CMK (cell line): ENCODE results near the gene KATNBL1.

Experiments
- DNase-seq: peaks from one replicate; pipeline ENCODE4 v3.0.0-alpha.2; 2010; ENCODE audit warnings: low read depth

KATNBL1 gene, protein sequence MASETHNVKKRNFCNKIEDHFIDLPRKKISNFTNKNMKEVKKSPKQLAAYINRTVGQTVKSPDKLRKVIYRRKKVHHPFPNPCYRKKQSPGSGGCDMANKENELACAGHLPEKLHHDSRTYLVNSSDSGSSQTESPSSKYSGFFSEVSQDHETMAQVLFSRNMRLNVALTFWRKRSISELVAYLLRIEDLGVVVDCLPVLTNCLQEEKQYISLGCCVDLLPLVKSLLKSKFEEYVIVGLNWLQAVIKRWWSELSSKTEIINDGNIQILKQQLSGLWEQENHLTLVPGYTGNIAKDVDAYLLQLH

DNA sequence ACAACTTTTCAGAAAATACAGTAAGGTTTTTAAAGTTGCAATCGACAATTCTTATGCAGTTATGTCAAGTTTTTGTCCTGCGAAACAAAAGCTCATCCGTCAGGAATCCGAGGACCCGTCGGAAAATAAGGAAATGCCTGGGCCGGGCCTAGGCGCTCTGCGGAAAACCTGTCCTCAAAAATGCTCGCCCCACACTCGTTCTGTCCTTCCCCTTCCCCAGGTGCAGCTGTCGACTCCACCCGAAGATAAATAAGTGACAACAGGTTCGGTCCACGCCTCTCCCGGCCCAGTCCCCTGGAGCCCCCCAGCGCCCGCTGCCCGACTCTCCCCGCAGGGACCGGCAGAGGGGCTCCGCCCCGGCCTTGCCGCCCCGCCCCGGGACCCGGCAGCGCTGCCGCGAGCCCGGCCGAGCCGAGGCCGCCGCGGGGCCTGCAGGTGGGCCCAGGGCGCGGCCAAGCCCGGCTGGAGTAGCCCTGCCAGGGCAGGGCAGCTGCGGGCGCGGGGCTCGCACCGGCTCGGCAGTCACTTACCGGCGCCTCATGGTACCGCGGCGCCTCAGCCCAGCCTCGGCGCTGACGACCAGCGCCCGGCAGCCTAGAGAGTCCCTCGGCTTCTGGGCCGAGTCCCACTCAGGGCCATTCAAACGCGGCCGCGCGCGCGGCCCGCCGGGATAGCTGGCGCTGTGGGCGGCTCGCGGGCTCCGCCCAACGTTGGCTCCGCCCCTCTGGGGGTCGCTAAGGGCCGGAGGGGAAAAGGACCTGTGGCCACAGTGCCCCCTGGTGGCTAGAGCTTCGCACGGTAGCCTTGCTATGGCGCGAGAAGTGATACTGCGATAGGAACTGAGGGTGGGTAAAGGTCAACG lies at the start of gene KATNBL1:
Gene KATNBL1 (minus strand): TSS at position 676 of the 862 bp plus-strand sequence. CDS start 46,420 bp downstream, outside the sequence.
- peak; percentile 81 for DNase-seq

DNA sequence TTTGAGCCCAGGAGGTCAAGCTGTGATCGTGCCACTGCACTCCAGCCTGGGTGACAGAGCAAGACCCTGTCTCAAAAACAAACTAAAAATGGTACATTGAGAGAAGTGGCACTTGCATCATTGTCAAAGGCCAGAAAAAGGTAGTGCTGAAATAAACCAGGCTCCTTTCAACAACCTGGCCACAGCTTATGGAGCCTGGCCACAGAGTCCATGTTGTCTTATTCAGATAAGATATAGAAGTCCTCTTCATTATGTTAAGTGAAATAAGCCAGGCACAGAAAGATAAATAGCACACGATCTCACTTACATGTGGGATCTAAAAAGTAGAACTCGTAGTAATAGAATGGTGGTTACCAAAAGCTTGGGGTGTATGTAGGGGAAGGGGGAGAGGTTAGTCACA lies 49.7 kb upstream of the KATNBL1 start:
- no peak for DNase-seq

DNA sequence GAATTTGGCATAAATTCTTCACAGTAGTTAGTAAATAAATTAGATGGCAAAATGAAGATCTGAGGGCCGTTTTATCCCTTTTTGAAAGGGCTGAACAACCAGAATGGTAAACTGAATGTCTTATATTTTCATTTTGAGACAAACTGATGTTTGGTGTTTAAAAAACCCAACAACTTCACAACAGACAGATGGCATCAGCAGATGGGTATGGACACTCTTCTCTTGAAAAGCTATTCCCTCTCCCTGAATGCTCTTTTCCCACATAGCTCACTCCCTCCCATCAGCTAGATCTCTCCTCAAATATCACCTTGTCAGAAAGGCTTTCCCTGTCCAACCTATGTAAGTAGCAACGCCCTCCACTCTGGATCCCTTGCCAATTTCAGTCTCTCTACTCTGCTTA lies 48.3 kb upstream of the KATNBL1 start:
- DNase-seq: no peak

DNA sequence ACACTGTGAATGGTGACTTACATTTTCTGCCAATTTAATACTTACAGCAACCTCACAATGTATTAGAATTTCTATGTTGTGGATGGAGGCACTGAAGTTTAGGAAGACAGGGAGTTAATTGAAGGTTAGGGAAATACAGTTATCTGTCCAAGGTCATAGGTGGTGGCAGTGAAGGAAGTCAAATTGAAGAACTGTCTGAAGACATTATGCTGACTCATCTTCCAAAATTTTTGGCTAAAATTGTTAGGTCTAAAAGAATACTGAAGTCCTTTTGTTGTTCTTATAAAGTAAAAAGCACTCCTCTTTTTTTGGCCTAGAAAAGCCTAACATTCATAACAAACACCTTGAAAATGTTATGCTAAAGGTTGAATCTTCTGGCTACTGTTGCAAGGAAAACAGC lies 42.6 kb upstream of the KATNBL1 start:
- no peak for DNase-seq

DNA sequence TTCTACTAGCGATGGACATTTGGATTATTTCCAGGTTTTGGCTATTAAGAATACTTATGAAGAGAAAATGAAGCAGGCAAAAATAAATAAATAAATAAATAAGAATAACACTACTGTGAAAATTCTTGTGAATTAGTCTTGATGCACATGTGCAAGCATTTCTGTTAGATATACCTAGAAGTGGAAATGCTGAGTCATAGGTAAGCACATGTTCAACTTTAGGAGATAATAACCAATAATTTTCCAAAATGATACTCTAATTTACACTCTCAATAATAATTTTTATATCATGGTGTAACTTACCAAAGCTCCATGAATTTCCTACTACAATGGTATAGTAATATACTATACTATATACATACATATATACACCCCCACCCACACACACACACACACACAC lies 38.3 kb upstream of the KATNBL1 start:
- DNase-seq: no peak

DNA sequence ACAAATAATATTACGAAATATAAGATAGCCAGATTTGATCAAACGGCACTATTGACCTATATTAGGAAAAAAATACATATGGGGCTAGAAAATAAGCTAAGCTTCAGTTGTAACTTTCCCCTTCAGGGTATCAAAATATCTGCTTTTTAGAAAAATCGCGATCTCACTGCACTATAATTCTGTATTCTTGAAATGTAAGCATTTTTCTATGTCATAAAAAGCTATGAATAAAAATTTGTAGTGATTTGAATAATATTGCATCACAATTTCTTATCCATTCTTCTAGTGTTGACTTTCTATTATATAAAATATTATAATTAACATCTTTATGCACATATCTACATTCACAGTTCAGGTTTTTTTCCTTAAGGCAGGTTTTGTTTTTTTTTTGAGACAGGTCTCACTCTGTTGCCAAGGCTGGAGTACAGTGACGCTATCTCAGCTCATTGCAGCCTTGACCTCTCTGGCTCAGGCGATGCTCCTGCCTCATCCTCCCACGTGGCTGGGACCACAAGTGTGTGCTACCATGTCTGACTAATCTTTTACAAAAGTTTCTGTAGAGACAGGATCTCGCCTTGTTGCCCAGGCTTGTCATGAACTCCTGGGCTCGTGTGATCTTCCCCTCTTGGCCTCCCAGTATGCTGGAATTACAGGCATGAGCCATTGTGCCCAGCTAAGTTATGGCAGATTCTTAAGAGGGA lies 36.5 kb upstream of the KATNBL1 start:
- no peak for DNase-seq

DNA sequence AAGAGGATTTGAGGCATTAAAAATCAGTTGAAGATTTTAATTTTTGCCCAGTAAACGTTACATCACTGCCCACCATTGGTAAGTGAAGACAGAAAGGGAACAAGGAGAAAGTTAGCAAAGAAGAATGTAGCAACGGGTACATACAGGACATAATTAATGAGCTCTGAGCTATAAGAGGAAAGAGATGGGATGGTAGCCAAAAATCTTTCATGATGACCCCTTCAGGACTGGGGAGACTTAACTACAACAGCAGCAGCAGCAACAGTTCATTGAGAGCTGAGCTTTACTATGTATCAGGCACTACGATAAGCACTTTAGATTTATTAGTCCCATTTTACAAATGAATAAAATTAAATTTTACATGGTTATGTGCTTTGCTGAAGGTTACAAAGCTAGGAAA lies 33.3 kb upstream of the KATNBL1 start:
- DNase-seq: no peak

DNA sequence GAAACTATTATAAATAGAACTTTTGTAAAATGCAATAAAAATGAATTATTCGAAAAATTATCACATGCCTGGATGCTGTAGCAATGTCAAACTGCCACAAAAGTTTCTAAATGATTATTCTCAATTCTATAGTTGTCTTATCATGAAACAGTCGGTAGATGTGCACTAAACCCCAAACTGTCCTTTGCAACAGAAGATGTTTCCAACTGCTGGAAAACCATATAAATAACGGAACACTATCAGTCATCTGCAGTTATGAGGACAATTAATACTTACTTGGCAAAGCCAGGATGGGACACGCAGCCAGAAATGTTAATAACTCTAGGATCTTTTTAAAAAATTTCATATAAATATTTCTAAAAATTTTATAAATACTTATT lies 32.4 kb upstream of the KATNBL1 start:
- no peak for DNase-seq

DNA sequence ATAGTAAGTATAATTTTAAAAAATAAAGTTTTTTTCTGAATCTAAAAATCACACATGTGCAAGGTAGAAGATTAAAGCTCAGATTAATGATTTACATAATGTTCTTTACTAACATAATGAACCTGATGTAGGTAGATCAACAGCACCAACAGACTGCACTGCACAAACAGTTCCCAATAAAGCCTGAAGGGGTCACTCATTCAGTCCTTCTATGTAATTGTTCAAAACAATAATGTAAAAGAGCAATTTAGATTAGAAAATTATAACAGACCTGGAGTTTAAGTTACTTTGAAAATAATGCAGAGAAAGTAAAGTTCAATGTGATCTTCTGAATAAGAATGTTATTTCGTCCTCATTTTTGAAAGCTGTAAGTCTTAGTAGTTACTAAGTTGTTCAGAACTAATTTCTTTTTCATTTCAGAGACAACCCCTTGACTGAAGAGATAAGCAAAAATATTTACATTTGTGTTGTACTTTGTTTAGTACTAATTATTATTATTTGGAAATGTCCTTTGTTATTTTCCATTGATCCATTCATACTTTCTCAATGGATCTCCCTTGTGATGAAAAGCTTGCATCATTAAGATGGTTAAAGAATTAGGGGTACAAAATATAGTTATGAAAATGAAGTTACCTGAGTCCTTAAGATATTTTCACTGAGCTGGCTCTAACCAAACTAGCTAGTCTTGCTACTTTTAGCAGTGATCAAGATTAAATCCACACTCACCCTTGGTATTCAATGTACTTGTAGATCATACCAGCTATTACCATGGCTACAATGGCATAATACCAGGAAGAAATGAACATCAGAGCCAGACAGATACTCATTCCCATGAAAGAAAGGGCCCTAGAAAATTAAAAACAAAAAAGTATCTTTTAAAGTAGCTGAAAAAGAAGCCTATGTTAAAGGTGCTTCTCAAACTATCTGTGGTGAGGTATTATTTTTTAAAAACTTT lies 31.8 kb upstream of the KATNBL1 start:
- DNase-seq: peak; percentile 2

DNA sequence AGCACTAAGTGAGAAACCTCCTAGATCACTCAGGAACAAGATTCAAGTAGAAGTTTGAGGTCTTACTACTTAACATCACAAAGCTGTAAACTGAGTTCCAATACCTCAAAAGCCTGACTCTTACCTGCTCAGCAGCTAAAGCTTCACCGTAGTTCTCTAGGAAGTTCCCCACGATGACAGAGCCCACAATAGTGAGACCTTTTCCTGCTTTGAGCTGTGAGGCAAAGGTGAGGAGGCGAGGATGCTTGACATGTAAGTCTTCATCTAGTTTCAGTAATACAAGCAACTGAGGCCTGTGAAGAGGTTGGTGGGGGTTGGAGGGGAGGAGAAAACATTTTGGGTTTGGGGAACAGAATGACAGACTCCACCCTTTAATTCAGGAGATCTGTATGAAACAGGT lies 30.6 kb upstream of the KATNBL1 start:
- DNase-seq: no peak

DNA sequence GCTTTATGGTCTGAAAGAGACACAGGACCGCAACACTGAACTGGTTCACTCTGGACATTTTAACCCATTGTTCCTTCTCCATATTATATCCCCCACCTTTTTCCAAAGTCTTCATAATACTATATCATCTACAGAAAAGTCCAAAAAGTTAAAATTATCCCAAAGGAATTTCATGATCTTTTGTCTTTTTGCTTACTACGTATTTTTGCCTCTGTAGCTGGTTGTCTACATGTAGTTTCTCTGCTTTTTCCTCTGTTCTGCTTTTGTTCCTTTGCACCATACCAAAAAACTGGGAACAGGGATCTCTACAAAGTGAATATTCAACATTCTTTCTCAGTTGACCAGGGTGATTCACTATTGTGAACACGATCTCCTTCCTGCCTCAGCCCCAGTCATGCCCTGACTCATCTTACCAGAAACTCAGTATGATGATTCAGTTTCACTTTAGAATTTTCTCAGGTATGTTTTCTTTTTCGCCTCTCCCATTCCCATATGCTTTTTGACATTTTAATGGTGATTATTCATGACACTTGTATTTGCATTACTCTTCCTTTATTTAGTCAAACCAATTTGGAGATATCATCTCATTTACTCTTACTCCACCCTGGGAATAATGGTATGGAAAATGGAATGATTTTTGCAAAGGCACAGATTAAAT lies 29.4 kb upstream of the KATNBL1 start:
- DNase-seq: no peak

DNA sequence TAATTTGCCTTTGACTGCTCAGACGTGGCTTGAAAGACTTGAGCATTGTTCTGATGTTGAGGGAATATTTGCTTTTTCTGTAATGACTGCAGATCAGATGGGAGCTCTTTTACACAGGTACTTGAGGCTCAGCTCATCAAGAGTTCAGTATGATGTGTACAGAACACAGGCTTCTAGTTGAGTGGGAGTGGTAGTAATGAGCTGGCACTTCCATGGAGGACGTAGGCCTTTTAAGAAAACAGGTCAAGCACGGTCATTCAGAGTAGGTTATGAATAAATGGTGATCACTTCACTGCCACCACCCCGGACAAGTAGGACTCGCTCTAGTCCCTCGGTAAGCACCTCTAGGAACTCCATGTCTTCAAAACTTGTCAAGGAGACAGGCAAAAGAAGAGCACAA lies 23.7 kb upstream of the KATNBL1 start:
- DNase-seq: no peak

DNA sequence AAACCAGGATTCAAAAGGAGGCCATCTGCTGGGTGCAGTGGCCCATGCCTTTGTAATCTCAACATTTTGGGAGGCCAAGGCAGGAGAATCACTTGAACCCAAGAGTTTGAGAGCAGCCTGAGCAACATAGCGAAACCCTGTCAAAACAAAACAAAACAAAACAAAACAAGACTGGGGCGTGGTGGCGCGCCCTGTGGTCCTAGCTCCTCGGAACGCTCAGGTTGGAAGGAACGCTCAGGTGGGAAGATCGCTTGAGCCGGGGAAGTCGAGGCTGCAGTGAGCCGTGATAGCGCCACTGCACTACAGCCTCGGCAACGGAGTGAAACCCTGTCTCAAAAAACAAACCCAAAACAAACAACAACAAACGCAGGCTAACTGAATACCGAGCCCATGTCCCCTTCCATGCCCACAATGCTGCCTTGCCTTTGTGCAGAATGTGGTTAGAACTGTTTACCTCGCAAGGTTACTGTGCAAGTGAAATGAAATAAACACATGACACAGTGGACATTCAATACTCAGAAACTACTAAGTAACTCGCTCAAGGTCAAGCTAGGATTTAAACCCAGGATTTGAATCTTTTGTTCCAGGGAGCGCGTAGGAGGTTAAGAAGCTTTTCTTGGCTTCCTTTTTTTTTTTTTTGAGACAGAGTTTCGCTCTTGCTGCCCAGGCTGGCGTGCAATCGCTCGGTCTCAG lies 14.2 kb upstream of the KATNBL1 start:
- DNase-seq: no peak

DNA sequence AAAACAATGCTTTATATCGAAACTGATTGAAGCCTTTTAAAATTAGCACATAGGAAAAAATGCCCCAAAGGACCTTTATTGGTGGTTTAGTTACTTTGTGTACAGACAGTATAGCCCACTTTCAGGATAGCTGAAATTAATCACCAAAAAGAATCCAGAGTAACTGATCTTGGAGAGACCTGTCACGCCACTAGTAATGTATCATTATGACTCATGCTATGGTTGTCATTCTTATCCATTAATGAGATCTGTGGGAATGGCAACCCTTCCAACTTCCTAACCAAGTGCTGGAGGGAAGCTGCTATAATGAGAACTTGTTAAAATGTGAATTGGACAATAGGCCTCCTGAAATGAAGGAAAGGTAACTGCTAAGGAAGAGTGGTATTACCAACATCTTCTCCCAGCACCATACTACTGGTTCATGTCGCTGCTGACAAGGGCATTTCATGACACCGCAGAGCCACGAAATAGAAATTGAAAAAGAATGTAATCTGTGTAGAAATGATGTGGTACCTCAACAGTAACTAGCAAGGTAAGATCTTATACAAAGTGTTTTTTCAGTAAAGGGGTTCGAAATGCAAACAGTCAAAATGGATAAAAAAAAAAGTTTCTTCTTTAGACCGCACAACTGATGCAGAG lies 7.8 kb upstream of the KATNBL1 start:
- no peak for DNase-seq

DNA sequence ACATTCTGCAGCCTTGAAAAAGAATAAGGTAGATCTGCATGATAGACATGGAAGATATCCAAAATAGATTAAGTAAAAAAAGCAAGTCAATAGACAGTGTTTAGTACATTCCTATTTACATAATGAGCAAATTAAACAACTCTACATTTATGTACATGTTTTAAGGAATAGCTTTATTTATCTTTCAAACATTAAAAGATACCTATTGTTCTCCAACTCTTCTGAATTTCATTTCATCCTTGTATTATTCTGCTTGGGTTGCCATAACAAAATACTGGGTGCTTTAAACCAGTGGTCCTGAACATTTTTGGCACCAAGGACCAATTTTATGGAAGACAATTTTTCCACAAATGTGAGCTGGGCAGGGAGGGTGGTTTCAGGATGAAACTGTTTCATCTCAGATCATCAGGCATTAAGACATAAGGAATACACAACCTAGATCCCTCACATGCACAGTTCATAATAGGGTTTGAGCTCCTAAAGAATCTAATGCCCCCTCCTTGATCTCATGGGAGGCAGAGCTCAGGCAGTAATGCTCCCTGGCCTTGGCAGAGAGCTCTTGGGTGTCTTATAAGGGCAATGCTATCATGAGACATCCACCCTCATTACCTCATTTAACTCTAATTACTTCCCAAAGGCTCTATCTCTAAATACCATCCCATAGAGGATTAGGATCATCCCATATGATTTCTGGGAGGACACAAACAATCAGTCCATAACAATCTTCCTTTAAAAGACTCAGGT lies 6.8 kb upstream of the KATNBL1 start:
- no peak for DNase-seq

DNA sequence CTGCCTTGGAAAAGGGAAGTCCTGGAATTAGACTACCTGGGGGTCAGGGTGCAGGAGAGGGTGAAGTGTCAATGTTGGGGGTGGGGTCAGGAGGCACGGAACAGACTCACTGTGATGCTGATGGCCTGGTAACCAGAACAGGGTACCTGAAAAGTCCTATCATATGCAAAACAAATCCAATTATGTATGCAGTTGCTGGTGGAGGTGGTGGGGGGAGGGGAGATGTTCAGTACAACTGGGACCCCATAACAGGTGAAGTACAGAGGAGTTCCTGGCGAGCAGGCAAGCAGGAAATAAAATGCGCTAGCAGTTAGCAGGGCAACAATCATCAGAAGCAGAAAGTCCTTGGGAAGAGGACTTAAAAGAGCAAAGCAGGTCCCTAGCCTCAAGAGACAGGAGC lies 4.2 kb upstream of the KATNBL1 start:
- no peak for DNase-seq

DNA sequence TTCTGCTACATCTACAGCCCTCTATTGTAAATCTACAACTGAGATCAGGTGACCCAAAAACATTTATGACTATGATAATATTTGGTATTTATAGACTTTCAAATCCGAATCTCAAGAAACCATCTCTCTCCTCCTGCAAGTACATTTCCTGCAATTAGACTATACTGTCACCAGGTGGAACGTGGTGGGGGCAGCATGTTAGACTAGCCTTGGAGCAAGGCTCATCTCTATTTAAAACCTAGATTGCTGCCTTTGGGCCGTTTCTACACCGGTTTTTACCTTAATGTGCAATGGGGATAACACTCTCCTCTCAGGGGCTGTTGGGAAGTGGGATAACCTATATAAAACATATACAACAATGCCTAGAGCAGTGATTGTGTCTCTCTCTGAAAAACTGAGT lies 3.8 kb upstream of the KATNBL1 start:
- no peak for DNase-seq

DNA sequence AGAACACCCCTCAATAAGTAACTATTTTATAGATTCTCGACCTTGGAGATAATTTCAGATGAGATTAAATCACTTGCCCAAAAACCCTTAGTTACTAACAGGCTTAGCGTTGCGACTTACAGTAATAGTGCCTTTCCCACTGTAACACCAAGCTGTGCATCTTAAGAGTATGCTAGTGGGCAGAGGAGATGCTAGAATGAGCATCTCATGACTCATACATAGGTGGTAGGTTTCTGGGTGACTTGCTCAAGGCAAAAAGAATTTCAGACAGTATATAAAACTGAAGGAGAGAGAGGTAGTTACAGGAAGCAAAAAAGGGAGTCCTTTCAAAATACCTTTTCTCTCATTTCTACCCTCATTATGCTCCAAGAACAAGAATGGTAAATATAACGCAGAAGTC lies 3.9 kb downstream of the KATNBL1 start:
- DNase-seq: no peak

DNA sequence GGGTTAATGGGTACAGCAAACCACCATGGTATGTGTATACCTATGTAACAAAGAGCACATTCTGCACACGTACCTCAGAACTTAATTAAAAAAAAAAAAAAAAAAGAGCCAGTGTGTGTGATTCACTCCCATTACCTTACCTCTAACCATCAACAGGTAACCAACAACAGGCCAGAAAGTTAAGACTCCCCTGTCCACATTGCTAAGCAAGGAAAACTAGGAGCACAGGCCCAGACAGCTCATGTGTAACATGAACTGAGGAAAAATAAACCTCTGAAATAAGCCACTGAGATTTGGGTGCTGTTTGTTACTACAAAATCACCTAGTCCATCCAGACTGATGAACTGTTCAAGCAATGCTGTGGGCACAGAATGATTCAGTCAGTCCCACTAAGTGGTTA lies 6.0 kb downstream of the KATNBL1 start:
- no peak for DNase-seq
